GM20431 (cell line): ENCODE results near the gene SLC25A47.

Source experiments
- in situ Hi-C: fragments of 300-500 bp; cut with MseI, MboI; formaldehyde crosslinking; loops from one replicate; pipeline ENCODE4 v1.15.0; 2020; ENCODE audit warnings: low sequenced_read_pairs; ENCODE audit not compliant: unreplicated experiment

The SLC25A47 gene

GRCh38 chr14:100372357-100373048, 49.4 kb downstream of the SLC25A47 start:
- in situ Hi-C loops: no loop called here

GRCh38 chr14:100374270-100374669, 51.1 kb downstream of the SLC25A47 start:
- in situ Hi-C loops: no loop called here

GRCh38 chr14:100374876-100375265, 51.7 kb downstream of the SLC25A47 start:
- in situ Hi-C loops: no loop called here

GRCh38 chr14:100375266-100375962, 52.3 kb downstream of the SLC25A47 start:
- in situ Hi-C loops: no loop called here

GRCh38 chr14:100375963-100376735, 53.0 kb downstream of the SLC25A47 start, which contains the start of gene WDR25:
Gene WDR25, plus strand, starts transcription at chr14:100376485.
- in situ Hi-C loops: no loop called here

DNA sequence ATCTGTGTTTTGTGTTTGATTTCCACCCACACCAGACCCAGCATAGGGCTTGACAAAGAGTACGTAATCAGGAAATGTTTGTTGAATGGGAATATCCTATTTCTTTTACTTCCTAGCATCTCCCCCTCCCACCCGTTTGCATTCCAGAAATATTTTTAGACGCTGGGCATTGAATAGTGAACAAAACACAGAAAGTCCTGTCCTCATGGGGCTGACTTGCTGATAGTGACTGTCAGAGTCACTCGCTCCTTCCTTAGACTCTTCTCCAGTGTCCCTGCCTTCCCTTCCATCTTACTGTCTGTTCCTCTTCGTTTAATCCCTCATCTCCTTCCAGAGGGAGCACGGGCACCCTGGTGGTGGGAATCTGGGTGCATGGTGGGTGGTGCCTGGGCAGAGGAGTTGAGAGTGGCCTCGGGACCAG, 53.6 kb downstream of the SLC25A47 start:
- in situ Hi-C loops: no loop called here
